IPS DF 19.7 (cell line): Measurements from ENCODE around the gene TLE2.
"Not testable (repeated sequence)": the region's sequence is repeated elsewhere in the genome, so short reads cannot be mapped to it uniquely, and the experiment has no call there.

Source experiments
- DNase-seq: peaks from one replicate; pipeline ENCODE4 v3.0.0-alpha.2; 2013; ENCODE audit warnings: low read depth, low spot score

The TLE2 gene

DNA sequence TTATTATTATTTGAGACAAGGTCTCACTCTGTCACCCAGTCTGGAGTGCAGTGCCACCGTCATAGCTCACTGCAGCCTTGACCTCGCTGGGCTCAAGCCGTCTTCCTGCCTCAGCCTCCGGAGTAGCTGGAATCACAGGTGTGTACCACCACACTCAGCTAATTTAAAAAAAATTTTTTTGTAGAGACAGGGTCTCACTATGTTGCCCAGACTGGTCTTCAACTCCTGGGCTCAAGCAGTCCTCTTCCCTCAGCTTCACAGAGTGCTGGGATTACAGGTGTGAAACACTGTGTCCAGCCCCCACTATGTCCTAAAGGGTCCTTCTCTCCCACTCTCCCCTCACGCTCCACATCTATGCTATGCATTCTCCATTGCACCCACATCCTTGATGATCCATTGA, 9.1 kb upstream of the TLE2 start:
- no peak for DNase-seq

DNA sequence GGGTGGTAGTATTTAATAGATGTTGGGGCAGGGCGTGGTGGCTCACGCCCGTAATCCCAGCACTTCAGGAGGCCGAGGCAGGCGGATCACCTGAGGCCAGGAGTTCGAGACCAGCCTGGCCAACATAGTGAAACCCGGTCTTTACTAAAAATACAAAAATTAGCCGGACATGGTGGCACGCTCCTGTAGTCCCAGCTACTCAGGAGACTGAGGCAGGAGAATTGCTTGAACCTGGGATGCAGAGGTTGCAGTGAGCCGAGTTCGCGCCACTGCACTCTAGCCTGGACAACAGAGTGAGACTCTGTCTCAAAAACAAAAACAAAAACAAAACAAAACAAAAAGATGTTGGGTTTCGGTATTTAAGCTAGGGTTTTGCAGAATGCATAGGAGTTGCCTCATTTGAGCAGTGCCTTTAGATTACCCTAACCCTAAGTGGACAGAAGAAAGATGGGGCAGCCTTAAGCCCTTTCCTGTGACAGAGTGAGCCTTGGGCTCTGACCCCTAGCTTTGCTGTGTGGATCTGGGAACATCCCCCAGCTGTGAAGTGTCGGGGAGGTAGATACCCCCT, 8.0 kb upstream of the TLE2 start:
- DNase-seq: not testable (repeated sequence)

DNA sequence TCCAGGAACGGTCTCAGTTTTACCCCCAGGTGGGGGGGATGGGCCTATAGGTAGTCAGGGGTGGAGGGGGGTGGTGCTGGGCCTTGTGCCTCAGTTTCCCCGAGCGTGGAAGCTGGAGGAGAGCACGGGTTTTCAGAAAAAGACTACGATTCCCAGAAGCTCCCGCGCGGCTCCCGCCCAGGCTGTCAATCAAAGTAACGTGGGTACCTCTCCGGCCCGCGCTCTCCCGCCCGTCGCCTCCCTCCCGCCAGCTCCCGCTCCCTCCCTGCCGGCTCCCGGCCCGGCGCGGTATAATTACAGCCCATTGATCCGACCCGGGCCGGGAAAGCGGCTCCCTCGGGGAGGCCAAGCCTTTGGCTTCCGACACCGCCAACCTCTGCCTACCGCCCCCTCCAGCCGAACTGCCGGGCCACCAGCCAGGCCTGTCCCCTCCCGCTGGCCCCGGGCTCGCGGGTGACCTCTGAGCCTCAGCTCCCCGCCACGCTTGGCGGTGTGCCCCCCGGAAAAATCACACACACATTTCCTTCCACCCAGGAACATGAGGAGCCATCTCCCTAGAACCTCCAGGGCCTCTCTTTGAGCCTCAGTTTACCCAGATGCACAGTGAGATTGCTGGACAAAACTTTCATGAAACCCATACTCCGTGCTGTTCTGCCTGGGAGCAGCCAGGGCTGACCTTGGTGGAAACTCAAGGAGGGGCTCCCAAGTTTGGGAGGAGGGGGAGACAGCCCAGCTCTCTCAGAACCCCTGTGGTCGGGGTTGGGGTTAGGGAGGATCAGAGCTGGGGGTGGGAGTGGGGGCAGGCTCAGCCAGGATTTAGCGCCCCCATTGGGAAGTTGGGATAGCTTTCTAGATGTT, 7.3 kb upstream of the TLE2 start:
- no peak for DNase-seq

DNA sequence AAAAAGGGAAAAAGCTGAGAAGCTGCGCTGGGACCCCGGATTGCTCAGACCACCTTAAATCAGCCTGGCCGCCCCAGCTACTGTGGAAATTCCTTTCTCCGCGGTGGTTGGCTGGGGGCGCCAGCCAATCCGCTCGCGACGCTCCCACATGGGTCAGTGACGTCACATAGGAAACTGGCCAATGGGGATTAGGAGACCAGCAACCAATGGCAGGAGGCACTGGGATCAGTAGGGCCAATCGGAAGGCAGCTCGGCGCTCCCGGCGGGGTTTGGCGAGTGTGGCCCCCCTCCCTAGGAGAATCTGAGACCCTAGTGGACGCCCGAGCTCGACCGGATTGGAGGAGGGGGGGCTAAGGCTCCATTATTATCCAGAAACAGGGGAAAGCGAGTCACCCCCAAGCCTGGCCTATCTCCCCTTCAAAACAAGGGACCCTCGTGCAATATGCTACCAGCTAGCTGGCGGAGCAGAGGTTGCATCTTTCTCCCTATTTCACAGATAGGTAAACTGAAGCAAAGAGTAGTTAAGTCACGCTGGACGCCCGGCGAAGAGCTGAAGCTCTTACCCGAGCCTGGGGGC, 6.5 kb upstream of the TLE2 start:
- peak; percentile 98 for DNase-seq

DNA sequence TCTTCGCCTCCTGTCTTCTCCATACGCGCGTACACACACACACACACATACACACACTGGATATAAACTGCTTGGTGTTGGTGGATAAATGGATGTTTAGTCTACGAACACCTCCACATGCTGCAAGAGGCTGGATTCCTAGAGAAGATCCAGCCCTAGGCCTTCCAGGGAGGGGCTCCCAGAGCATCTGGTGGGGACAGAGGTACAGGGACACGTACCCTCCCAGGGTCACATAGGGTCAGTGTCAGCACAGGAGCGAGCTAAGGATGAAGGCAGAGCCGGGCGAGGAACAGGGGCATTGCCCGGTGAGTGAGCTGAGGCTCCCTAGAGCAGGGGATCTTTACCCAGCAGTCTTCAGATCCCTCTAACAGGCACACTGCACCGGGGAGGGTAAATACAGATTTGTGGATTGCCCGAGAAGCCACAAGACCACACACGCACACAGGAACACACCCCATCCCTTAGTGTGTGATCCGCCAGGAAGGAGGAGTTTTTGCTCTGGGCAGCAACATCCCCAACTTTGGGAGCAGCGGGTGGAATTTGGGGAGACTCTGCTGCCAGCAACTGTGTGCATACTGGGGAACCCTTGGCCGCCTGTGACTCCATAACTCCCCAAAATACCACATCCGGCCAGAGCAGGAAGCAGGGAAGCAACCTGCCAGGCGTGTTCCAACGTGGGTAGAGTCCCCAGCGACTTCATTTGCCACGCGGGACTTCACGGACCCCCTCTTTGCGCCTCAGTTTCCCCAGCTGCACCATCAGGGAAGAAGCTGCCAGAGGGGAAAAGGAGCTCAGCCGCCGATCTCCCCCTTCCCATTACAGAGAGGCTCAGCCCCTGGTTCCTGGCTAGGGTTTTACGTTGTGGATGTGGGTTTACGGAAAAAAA, 5.8 kb upstream of the TLE2 start:
- DNase-seq: no peak

DNA sequence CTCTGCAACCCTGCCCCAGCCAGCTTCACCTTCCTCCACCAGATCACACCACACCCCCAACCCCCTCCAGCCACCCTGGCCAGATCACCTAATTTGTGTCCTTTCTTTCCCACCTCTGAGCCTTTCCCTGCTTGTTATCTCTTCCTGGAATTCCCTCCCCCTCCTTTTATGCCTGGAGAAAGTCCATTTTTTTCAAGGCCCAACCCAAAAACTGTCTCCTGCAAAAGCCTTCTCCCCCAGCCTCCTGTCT, 5.3 kb upstream of the TLE2 start:
- no peak for DNase-seq

DNA sequence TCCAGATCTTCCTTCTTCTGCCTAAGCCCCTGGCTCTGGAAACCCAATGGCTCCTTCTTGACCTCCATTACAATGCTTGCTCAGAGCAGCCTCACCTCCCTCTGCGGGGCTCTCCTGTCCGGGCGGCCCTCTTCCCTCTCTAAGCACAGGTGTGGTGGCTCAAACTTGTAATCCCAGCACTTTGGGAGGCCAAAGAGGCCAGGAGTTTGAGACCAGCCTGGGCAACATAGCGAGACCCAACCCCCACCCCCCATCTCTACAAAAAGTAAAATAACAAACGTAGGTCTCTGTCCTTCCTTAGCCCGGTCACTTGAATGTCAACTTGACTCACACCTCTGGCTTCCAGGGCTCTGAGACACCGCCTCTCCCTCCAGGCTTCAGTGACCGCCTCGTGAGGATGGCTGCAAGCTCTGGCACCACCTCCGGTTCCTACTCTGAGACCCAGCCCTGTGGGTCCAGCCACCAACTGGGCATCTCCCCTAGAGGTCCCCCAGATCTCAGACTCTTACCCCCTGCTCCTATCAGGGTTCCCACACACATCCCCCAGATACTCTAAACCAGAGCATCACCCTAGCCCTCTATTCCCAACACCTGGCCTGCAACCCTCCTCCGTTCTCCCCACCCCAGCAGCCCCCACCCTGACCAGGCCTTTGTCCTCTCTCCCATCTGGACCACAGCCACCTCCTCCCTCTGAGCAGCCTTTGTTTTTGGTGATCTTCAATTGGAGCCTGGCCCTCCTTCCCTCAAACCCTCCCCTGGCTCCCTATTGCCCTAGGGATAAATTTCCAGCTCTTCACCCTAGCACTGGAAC, 4.7 kb upstream of the TLE2 start:
- no peak for DNase-seq

DNA sequence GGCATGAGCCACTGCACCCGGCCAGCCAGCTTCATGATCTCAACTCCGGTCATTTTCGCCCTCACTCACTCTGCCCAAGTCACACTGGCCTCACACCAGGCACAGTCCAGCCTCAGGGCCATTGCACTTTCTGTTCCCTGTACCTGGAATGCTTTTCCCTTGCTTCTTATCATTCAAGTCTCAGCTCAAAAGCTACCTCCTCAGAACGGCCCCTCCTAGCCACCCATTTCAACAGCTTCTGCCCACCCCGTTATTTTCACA, 2.5 kb upstream of the TLE2 start:
- DNase-seq: no peak

DNA sequence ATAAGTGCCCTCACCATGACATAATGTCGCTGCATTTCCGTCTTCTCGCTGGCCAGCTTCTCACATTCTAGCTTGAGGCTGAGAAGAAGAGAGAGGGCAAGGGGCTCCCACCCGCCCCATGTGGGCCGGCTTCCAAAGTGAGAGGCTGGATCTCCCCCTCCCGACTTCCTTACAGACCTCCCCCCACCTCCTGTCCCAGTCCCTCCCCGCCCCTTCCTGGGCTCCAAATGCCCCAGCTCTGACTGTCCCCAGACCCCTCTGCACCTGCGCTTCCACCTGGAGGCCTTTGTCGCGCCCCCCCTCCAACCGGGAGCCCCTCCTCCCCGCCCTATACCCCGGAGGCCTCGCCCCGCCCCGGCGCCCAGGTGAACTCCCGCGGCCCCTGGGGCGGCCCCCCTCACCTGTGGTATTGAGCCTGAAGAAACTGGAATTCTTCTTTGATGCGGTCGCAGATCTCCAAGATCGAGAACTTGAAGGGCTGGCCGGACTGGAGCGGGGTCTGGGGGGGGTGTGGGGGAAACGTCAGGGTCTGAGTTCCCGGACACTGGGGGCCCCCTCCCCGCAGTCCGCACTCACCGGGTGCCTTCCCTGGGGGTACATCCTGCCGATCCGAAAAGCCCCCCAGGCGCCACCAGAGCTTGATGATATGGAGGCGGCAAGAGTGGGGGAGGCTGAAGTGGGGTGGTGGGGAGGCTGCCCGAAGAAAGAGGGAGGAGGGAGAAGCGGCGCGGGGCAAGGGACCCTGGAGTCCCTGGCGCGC, 595 bp downstream of the TLE2 start:
- DNase-seq: no peak

DNA sequence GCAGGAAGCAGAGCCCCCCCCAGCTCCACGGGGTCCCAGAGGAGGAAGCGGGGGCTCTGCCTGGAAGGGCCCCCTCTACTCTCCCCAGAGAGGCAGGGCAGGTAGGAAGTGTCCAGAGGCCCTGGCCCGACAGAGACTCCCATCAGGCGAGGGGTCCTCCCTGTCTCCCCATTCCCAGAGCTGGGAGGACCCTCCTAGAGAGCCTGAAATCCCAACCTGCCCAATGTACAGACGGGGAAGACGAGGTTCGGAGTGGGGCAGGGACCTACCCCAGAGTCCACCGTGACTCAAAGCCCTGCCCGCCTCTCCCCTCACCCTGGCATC, 1.1 kb downstream of the TLE2 start:
- no peak for DNase-seq

DNA sequence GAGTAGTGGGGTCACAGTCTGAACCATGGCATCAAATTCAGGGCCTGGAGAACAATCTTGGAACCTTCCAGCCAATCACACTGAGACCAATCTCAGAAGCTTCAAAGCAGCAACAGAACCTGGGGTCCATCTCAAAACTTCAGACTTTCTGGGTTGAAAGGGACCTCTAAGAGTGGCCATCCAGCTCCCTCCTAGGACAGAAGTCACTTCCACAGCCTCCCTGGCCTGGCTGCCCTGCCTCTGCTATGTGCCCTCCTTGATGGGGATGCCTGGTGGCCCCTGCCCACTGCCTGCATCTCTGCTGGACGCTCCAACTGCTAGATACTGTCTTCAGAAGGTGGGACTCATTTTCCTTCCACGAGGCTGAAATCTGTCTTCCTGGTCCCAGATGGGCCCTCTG, 1.8 kb downstream of the TLE2 start:
- DNase-seq: no peak

DNA sequence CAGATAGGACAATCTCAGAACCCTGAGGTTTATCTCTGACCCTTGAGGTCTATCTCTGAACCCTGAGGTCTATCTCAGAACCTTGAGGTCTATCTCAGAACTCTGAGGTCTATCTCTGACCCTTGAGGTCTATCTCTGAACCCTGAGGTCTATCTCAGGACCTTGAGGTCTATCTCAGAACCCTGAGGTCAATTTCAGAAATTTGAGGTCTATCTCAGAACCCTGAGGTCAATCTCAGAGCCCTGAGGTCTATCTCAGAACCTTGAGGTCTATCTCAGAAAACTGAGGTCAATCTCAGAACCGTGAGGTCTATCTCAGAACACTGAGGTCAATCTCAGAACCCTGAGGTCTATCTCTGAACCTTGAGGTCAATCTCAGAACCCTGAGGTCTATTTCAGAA, 2.3 kb downstream of the TLE2 start:
- no peak for DNase-seq

DNA sequence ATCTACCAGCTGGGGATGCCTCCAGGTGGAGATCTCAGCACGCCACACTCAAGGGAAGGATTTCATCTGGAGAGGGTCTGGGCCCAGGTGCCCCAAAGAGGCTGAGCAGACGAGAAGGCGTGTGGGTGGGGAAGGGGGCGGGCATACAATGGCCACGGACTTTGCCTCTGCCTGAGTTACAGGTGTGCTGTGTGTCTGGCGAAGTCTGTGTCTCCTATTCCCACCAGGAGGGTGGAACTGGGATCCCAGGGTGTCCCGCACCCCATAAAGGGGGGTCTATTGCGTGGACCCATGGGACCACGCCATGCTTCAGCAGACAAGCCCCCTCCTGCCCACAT, 3.6 kb downstream of the TLE2 start:
- no peak for DNase-seq

DNA sequence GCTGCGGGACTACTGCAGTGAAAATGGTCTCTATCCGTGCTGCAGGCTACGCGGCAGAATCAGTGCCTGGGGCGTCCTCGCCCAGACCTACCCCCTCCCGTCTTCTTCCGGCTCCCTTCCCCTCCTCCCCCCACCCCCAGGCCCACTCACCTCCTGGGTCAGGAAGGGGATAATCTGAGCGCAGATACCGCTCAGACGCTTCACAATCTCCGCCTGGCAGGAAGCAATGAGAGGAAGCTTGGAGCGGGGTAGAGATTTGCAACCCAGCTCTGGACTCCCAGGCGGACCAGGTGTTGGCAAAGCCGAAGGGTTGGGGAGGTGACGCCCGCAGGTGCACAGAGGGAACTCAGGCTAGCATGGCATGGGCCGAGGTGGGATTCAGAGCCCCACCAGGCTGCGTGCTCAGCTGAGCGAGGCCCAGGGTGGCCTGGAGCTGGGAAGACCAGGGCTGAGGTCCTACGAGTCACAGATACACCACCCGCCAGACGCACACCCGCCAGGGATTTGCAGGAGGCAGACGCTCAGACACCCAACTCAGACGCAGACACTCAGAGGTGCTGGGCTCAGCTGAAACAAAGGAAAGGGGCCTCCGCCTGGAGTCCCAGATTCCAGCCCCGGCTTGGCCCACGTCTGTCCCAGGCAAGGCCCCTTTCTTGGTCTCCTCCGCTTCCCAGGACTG, 4.1 kb downstream of the TLE2 start:
- DNase-seq: no peak

DNA sequence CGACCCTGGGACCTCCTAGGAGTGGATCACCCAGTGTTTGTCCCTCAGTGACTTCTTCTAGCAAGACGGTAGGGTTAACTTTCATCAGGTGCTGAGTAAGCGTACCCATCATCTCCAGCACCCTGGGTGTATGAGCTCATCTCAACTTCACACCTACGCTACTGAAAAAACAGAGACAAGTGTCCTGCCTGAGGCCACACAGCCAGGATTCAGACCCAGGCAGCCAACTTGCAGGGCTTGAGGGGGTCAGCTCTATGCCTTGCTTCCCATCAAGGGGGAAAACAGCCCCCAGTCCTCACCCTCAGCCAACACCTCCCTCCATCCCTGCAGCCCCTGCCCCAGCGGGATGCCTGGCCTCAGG, 4.6 kb downstream of the TLE2 start:
- DNase-seq: no peak

DNA sequence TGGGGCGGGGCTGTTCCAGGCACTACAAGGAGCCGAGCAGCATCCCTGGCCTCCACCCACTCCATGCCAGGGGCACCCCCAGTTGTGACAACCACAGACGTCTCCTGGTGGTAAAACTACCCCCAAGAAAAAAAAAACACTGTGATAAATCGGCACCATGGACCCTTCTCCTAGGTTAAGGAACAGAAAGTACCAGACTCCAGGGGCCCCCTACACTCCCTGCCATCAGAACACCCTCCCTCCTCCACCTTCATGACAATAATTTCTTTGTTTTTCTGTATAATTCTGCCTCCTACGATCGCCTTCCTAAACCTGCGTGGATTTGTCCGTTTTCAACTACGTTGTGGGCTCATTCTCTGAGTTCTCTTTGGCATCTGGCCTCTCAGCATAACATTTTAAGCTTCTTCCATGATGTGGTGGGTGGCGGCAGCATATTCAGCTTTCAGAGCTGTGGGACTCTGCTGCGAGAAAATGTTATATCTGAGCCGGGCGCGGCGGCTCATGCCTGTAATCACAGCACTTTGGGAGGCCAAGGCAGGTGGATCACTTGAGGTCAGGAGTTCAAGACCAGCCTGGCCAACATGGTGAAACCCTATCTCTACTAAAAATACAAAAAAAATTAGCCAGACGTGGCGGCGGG, 8.6 kb downstream of the TLE2 start:
- no peak for DNase-seq

DNA sequence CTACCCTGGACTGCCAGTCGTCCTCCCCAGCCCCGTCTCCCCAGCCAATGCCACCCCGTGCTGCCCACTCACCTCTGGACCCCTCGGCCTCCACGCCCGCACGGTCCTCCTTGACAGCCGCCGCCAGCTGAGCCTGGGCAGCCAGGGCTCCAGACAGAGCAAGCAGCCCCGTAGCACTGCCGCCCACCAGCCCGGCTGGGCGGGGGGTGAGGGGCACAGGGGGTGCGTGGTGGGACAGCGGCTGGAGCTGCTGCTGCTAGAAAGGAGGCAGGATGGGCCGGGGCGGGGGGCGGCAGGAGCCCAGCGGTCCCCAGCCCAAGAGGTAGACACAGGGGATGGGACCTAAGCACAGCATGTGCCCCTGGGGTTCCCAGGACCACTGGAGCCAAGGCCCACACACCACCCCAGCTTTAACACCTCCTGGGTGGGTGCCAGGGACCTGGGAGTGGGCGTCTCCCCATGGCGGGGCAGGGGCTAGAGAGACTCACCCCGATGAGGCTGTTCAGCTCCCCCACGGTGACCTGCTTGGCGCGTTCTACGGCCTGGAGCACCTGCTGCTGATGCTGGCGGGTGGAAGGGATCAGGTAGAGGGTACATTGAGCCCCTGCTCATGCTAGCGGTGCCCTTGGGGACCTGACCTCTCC, 9.7 kb downstream of the TLE2 start:
- no peak for DNase-seq

DNA sequence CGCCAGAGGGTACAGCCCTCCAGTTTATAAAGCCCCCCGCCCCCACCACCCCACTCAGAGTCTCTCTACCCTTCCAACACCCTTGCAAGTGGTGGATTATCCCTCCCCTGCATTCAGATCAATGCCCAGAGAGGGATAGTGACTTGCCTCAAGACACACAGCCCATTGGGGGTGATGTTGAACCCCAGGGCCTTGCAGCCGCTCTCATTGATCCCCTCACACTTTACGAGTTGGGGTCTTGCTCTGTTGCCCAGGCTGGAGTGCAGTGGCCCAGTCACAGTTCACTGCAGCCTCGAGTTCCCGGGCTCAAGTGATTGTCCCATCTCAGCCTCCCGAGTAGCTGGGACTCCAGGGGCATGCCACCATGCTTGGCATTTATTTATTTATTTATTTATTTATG, 11.2 kb downstream of the TLE2 start:
- DNase-seq: no peak

DNA sequence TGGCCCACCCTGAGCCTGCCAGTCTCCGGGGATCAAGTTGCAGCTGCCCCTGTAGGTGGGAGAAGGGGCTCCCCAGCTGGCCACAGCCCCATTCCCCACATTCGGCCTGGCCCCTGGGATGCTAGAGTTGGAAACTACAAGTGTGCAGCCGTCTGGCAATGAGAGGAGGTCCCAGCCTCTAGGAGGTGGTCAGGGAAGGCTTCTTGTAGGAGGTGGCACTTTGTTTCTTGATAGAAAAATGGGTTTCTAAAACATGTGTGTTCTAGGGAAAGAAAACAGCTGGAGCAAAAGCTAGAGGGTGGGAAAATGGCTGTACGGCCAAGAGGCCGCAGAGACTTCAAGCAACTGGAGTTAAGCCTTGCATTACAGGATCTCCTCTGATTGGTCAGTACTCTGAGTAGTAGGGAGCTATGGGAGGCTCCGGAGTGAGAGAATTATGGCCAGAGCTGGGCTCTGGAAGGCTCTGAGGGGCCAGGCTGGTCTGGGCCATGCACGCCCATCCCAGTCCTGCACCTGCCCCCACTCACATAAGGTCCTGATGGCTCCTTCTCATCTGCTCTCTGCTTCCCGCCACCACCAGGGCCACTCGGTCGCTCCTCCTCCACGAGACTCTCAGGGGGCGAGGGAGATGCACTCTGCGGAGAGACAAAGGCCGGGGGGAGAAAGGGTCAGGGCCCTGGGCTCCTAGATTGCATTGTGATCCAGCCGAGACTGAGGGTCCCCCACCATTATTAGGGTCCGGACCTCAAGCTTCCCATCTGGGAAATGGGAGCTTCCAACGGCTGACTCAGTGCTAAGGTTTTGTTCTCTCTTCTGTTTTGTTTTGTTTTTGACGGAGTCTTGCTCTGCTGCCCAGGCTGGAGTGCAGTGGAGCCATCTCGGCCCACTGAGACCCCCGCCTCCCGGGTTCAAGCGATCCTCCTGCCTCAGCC, 13.7 kb downstream of the TLE2 start:
- no peak for DNase-seq
